ENCODE results near the gene SPATA31C2.

DNA sequence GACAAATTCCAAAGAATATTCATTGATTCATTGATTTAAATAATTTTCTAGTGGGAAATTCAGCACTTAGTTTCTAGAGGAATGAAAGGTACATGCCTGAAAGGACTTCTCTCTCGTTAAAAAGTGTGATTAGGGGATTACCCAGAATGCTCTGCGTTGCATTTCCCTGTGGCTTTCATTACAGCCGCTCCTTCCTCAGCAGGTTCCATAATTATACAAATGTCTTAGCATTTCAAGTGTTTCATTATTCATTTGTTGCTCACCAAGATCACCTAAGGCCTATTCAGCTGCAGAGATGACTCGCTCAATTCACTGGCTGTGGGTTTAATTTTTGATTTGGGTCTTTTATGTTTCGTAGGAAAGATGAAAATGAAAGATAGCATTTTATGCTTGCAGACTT is 52.8 kb downstream of the SPATA31C2 start:
- TF ChIP-seq, protein P1, sequence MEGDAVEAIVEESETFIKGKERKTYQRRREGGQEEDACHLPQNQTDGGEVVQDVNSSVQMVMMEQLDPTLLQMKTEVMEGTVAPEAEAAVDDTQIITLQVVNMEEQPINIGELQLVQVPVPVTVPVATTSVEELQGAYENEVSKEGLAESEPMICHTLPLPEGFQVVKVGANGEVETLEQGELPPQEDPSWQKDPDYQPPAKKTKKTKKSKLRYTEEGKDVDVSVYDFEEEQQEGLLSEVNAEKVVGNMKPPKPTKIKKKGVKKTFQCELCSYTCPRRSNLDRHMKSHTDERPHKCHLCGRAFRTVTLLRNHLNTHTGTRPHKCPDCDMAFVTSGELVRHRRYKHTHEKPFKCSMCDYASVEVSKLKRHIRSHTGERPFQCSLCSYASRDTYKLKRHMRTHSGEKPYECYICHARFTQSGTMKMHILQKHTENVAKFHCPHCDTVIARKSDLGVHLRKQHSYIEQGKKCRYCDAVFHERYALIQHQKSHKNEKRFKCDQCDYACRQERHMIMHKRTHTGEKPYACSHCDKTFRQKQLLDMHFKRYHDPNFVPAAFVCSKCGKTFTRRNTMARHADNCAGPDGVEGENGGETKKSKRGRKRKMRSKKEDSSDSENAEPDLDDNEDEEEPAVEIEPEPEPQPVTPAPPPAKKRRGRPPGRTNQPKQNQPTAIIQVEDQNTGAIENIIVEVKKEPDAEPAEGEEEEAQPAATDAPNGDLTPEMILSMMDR (IDR thresholded peaks at IDR 0.05), result no peak
- TF ChIP-seq POLR2A (IDR thresholded peaks at IDR 0.05) (no peak), POLR2AphosphoS5 (IDR thresholded peaks at IDR 0.05) (no peak), EP300 (IDR thresholded peaks at IDR 0.05) (no peak)
